ENCODE measurements around the gene STK39.

DNA sequence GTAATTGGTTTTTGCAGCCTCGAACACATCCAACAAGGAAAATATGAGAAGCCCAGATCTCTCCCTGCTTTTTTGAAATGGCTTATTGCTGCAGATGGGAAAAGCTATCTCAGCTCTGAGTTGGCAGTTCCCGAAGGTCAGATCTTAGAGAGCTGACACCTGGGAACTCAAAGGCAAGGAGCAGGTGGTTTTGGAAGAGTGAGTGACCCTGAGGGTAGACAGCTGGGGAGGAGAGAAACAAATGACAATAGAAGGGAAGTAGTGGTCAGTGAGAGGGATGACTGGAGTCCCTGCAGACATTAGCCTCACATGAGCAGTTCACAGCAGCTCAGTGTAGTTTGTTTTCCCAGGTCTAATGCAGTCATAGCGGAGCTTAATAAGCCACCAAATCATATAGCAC, 317.9 kb downstream of the STK39 start:
- TF ChIP-seq POLR2A (IDR thresholded peaks at IDR 0.05; ENCODE audit: low read depth, low read length) (no peak), BHLHE40 (IDR thresholded peaks at IDR 0.05; ENCODE audit: low read depth, low read length) (no peak), ELK1 (IDR thresholded peaks at IDR 0.05; ENCODE audit: borderline replicate concordance, low read depth, low read length) (no peak), RCOR1 (IDR thresholded peaks at IDR 0.05; ENCODE audit: insufficient replicate concordance, low read length) (no peak), MXI1 (IDR thresholded peaks at IDR 0.05; ENCODE audit: borderline replicate concordance, low read depth, low read length) (no peak)
- TF ChIP-seq, protein P1, sequence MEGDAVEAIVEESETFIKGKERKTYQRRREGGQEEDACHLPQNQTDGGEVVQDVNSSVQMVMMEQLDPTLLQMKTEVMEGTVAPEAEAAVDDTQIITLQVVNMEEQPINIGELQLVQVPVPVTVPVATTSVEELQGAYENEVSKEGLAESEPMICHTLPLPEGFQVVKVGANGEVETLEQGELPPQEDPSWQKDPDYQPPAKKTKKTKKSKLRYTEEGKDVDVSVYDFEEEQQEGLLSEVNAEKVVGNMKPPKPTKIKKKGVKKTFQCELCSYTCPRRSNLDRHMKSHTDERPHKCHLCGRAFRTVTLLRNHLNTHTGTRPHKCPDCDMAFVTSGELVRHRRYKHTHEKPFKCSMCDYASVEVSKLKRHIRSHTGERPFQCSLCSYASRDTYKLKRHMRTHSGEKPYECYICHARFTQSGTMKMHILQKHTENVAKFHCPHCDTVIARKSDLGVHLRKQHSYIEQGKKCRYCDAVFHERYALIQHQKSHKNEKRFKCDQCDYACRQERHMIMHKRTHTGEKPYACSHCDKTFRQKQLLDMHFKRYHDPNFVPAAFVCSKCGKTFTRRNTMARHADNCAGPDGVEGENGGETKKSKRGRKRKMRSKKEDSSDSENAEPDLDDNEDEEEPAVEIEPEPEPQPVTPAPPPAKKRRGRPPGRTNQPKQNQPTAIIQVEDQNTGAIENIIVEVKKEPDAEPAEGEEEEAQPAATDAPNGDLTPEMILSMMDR (conservative IDR thresholded peaks at IDR 0.05; ENCODE audit: low read depth, low read length): no peak
